ENCODE data around the gene PHEX. TPM values are rescaled to one million over a fixed set of nuclear protein-coding genes. Genes with fewer than 3 reads are reported as not detected.

PHEX gene
- total RNA-seq, 1 experiment from 2014 or later, result 0.04 TPM

GRCh38 chrX:22015139-22015750 is 16.9 kb upstream of the PHEX start (continued):
- TF ChIP-seq, protein P1, sequence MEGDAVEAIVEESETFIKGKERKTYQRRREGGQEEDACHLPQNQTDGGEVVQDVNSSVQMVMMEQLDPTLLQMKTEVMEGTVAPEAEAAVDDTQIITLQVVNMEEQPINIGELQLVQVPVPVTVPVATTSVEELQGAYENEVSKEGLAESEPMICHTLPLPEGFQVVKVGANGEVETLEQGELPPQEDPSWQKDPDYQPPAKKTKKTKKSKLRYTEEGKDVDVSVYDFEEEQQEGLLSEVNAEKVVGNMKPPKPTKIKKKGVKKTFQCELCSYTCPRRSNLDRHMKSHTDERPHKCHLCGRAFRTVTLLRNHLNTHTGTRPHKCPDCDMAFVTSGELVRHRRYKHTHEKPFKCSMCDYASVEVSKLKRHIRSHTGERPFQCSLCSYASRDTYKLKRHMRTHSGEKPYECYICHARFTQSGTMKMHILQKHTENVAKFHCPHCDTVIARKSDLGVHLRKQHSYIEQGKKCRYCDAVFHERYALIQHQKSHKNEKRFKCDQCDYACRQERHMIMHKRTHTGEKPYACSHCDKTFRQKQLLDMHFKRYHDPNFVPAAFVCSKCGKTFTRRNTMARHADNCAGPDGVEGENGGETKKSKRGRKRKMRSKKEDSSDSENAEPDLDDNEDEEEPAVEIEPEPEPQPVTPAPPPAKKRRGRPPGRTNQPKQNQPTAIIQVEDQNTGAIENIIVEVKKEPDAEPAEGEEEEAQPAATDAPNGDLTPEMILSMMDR (IDR thresholded peaks at IDR 0.05), result no peak
- TF ChIP-seq ZSCAN18 (CRISPR knock-in tag; IDR thresholded peaks at IDR 0.05), result no peak

DNA sequence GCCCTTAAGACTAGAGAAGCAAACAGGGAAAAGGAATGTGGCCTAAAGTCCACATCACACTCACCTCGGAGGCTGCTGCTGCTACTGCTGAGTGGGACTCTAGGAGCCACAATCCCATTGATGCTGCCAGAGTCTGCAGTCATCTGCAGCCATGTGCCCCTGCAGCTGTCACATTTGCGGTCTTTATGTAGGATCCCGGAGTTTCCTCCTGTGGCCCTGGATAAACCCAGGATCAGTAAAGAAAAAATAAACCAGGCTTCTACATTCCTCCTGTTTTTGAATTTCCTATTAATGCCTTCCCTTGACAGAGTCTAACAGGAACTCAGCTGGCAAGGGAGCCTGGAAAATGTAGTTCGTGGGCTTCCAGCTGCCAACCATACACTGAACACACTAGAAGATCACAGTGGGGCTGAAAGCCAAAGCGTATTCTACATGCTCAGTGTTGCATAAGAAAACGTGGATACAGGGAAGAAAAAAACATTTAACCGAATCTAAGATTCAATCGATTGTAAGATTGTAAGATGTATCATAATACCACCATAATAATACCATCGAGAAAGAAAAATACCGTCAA is 10.3 kb upstream of the PHEX start:
- H3K36me3 Mint-ChIP-seq, result no peaks in the 10 kb centered on the region
- no peak overlapping the region for H3K27ac Mint-ChIP-seq
- no peaks in the 10 kb centered on the region; the same call in 1 of the 2 replicates for H3K9me3 Mint-ChIP-seq
- ChIA-PET CTCF (no interaction called here), POLR2A (no interaction called here)
- DNase-seq (ENCODE audit: low spot score) (no peak), ATAC-seq (no peak)
- H3K4me3 Mint-ChIP-seq, result no peak overlapping the region
- H3K4me1 Mint-ChIP-seq, result peaks cover 16% of the 10 kb centered on the region
- H3K27me3 Mint-ChIP-seq (ENCODE audit: low read depth), result no peaks in the 10 kb centered on the region
- TF ChIP-seq NR2C2 (CRISPR knock-in tag; IDR thresholded peaks at IDR 0.05) (no peak), ELF4 (CRISPR knock-in tag; IDR thresholded peaks at IDR 0.05; ENCODE audit: low read depth) (no peak), ZNF219 (CRISPR knock-in tag; IDR thresholded peaks at IDR 0.05; ENCODE audit: borderline replicate concordance) (no peak), MLX (CRISPR knock-in tag; IDR thresholded peaks at IDR 0.05) (no peak), CREB1 (CRISPR knock-in tag; IDR thresholded peaks at IDR 0.05) (no peak)

DNA sequence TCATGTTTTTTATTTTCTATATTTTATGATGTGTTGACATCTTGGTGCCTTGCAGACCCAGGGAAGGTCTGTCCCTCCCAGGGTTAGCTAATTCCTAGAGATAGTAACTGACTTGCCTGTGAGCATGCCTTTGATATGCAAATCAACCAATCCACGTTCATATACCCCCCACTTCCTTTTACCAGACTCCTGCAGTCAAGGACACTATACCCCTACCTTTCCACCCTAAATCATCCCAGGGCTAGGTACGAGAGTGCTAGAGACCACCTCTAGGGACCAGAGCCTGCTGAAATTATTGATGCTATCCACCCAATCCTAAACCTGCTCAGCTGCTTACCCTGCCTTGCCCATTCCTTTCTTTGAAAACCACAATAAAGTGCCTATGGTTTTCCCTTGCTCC is 7.5 kb upstream of the PHEX start:
- POLR2A ChIA-PET, result no interaction called here
- H3K27me3 Mint-ChIP-seq (ENCODE audit: low read depth), result no peaks in the 10 kb centered on the region
- CTCF ChIA-PET, result interaction anchor here (2.9 kb wide), 1 partner anchor 39 kb away, joined by 11 read pairs; no protein-coding TSS in a partner anchor
- TF ChIP-seq STAT6 (CRISPR knock-in tag; conservative IDR thresholded peaks at IDR 0.05; ENCODE audit: low read depth), result no peak
- TF ChIP-seq CREM (CRISPR knock-in tag; IDR thresholded peaks at IDR 0.05), result no peak
- no peak for TF ChIP-seq ZNF232 (CRISPR knock-in tag; IDR thresholded peaks at IDR 0.05)
- no peak for TF ChIP-seq NFYB (CRISPR knock-in tag; conservative IDR thresholded peaks at IDR 0.05; ENCODE audit: low read depth)
- TF ChIP-seq ATF3 (CRISPR knock-in tag; conservative IDR thresholded peaks at IDR 0.05), result no peak
- TF ChIP-seq JAZF1 (CRISPR knock-in tag; IDR thresholded peaks at IDR 0.05), result no peak
- TF ChIP-seq NR3C1 (CRISPR knock-in tag; conservative IDR thresholded peaks at IDR 0.05; ENCODE audit: low read depth), result no peak
- no peak for TF ChIP-seq ZNF219 (CRISPR knock-in tag; IDR thresholded peaks at IDR 0.05; ENCODE audit: borderline replicate concordance)
- TF ChIP-seq ZNF138 (CRISPR knock-in tag; conservative IDR thresholded peaks at IDR 0.05), result no peak
- no peak for TF ChIP-seq SMAD4 (CRISPR knock-in tag; IDR thresholded peaks at IDR 0.05)
- TF ChIP-seq PRDM15 (CRISPR knock-in tag; IDR thresholded peaks at IDR 0.05), result no peak
- no peak for TF ChIP-seq FOXJ3 (CRISPR knock-in tag; IDR thresholded peaks at IDR 0.05; ENCODE audit: borderline replicate concordance)

More for the DNA sequence above, 7.5 kb upstream of the PHEX start:
- H3K36me3 Mint-ChIP-seq, result no peaks in the 10 kb centered on the region
- H3K4me1 Mint-ChIP-seq, result peaks cover 21% of the 10 kb centered on the region
- ATAC-seq (peak; percentile 65), DNase-seq (ENCODE audit: low spot score) (no peak)
- no peak overlapping the region for H3K4me3 Mint-ChIP-seq
- no peak overlapping the region for H3K27ac Mint-ChIP-seq
- H3K9me3 Mint-ChIP-seq, result peaks cover 3% of the 10 kb centered on the region
